Keratinocyte (primary cell): ENCODE measurements around the gene ACVR1B. TPM values are rescaled to one million over a fixed set of nuclear protein-coding genes. Genes with fewer than 3 reads are reported as not detected.

ENCODE experiments used
- DNase-seq: peaks from one replicate; pipeline ENCODE4 v3.0.0-alpha.2; 2011; ENCODE audit warnings: low read depth, missing footprints, low spot score
- FAIRE-seq: peaks from 2 replicates; lab custom pipeline; 2011; peaks lifted over from hg19 to GRCh38; lab: Jason Lieb, UNC
- H2AFZ ChIP-seq: 2 replicates; pipeline ENCODE4 v1.6.0; 2012; ENCODE audit warnings: low read length, control low read depth, inconsistent platforms; ENCODE audit not compliant: control insufficient read depth
- H3K27ac ChIP-seq: 2 replicates; pipeline ENCODE4 v1.5.1; 2011; ENCODE audit warnings: low read length; ENCODE audit not compliant: control insufficient read depth, insufficient read depth
- H3K27me3 ChIP-seq: 3 replicates; pipeline ENCODE4 v1.6.0; 2011; ENCODE audit warnings: low read length; ENCODE audit not compliant: control insufficient read depth, insufficient read depth; ENCODE audit errors: extremely low read depth
- H3K36me3 ChIP-seq, 2 experiments: 2 replicates in 1 of 2; 3 replicates in 1 of 2; pipeline ENCODE4 v1.5.1; 2011; ENCODE audit warnings: low read length in 2 of 2, mild to moderate bottlenecking in 1 of 2; ENCODE audit not compliant: control insufficient read depth in 2 of 2, insufficient read depth in 2 of 2; ENCODE audit errors: extremely low read depth in 1 of 2
- H3K4me1 ChIP-seq: 3 replicates; pipeline ENCODE4 v1.5.1; 2011; ENCODE audit warnings: low read length; ENCODE audit not compliant: control insufficient read depth, insufficient read depth; ENCODE audit errors: extremely low read depth
- H3K4me2 ChIP-seq: 3 replicates; pipeline ENCODE4 v1.6.0; 2011; ENCODE audit warnings: low read depth, low read length; ENCODE audit not compliant: control insufficient read depth, insufficient read depth; ENCODE audit errors: extremely low read depth
- H3K4me3 ChIP-seq, 3 experiments: fragments of 200-600 bp in 1 of 3; sonication (generic) in 1 of 3; 2 replicates in 2 of 3; 3 replicates in 1 of 3; pipeline ENCODE4 v1.5.1; 2011 to 2016; ENCODE audit warnings: low read length in 3 of 3, mild to moderate bottlenecking in 3 of 3, control low read depth in 2 of 3, inconsistent platforms in 1 of 3, low read depth in 1 of 3, mixed read lengths in 1 of 3, mixed run types in 1 of 3, moderate library complexity in 1 of 3; ENCODE audit not compliant: control insufficient read depth in 2 of 3, insufficient read depth in 2 of 3; ENCODE audit errors: extremely low read depth in 1 of 3
- H3K79me2 ChIP-seq: 2 replicates; pipeline ENCODE4 v1.6.0; 2012; ENCODE audit warnings: low read length; ENCODE audit not compliant: control insufficient read depth, insufficient read depth
- H3K9ac ChIP-seq: 3 replicates; pipeline ENCODE4 v1.6.0; 2011; ENCODE audit warnings: low read length; ENCODE audit not compliant: control insufficient read depth, insufficient read depth; ENCODE audit errors: extremely low read depth
- H3K9me1 ChIP-seq: 3 replicates; pipeline ENCODE4 v1.6.0; 2011; ENCODE audit warnings: low read length; ENCODE audit not compliant: control insufficient read depth, insufficient read depth; ENCODE audit errors: extremely low read depth
- H3K9me3 ChIP-seq: 2 replicates; pipeline ENCODE4 v1.5.1; 2012; ENCODE audit warnings: low read depth, low read length; ENCODE audit not compliant: control insufficient read depth
- H4K20me1 ChIP-seq: 3 replicates; pipeline ENCODE4 v1.6.0; 2011; ENCODE audit warnings: low read length; ENCODE audit not compliant: control insufficient read depth, insufficient read depth; ENCODE audit errors: extremely low read depth
- CTCF ChIP-seq, 3 experiments: IDR thresholded peaks in 1 of 3; conservative IDR thresholded peaks in 1 of 3; optimal IDR thresholded peaks in 1 of 3; 2 replicates in 2 of 3; 3 replicates in 1 of 3; pipeline versions ENCODE3 to v1.5.1; 2011; ENCODE audit warnings: low read length in 3 of 3, mild to moderate bottlenecking in 3 of 3, moderate library complexity in 2 of 3, control low read depth in 1 of 3, inconsistent platforms in 1 of 3; ENCODE audit not compliant: insufficient read depth in 2 of 3; ENCODE audit errors: extremely low read depth in 1 of 3
- EZH2 ChIP-seq: IDR thresholded peaks from one replicate; pipeline ENCODE4 v1.6.1; 2012; ENCODE audit warnings: inconsistent platforms, mild to moderate bottlenecking, low read length, moderate library complexity
- dilution Hi-C: fragments of 300-500 bp; cut with MboI; formaldehyde crosslinking; loops from one replicate; pipeline ENCODE4 v1.7.0; 2020; ENCODE audit warnings: low sequenced_read_pairs; ENCODE audit not compliant: extremely low pct_ligation_motif_present
- polyA plus RNA-seq, 5 experiments: library from polyadenylated mRNA; depleted of rRNA in 3 of 5; stranded (reverse) in 3 of 5; stranded (forward) in 1 of 5; unstranded in 1 of 5; fragments of >200 nt; gene quantifications; 1 replicate in 1 of 5; 2 replicates in 3 of 5; 3 replicates in 1 of 5; pipeline versions ENCODE4 v1.2.1 to v1.2.3, GENCODE V29; 2011 to 2012; ENCODE audit warnings: missing spikeins in 2 of 5, low read depth in 1 of 5, low replicate concordance in 1 of 5

The ACVR1B gene
- polyA plus RNA-seq, 1 donor (not counting 4 experiments of a cell fraction or from before 2014, with no cell fraction given): 12.7 TPM

- Histone ChIP-seq H3K4me2 (no peak overlapping the region), H2AFZ (no peak overlapping the region), H3K27me3 (no peaks in the 10 kb centered on the region), H3K27ac (no peak overlapping the region), H3K9me1 (no peaks in the 10 kb centered on the region), H3K9ac (no peak overlapping the region), H3K36me3 (no peaks in the 10 kb centered on the region), H4K20me1 (no peaks in the 10 kb centered on the region), H3K9me3 (no peaks in the 10 kb centered on the region), H3K4me3 (no peak overlapping the region), H3K79me2 (peaks cover 11% of the 10 kb centered on the region), H3K4me1 (peaks cover 4% of the 10 kb centered on the region)
- DNase-seq: no peak
- dilution Hi-C loops: no loop called here
- TF ChIP-seq EZH2 (no peak), CTCF (optimal IDR thresholded peaks at IDR 0.05 in 1 of 3, IDR thresholded peaks at IDR 0.05 in 1 of 3, conservative IDR thresholded peaks at IDR 0.05 in 1 of 3; ENCODE audit: extremely low read depth in 1 of 3, insufficient read depth in 2 of 3, low read length in 3 of 3) (no peak)
- no peak for FAIRE-seq
Observed at GRCh38 chr12:51948066-51948465, 3.4 kb upstream of the ACVR1B start.

GRCh38 chr12:51949342-51950030, 2.0 kb upstream of the ACVR1B start:
- no peaks in the 10 kb centered on the region for H3K27me3 ChIP-seq
- no peaks in the 10 kb centered on the region for H3K9me1 ChIP-seq
- no peak overlapping the region for H3K27ac ChIP-seq
- H3K4me2 ChIP-seq: no peak overlapping the region
- H3K9me3 ChIP-seq: no peaks in the 10 kb centered on the region
- no peaks in the 10 kb centered on the region for H4K20me1 ChIP-seq
- H3K4me3 ChIP-seq: no peak overlapping the region
- dilution Hi-C loops: no loop called here
- peaks cover 17% of the 10 kb centered on the region for H3K4me1 ChIP-seq
- FAIRE-seq (no peak), DNase-seq (no peak)
- no peak overlapping the region for H3K9ac ChIP-seq
- H3K79me2 ChIP-seq: peaks cover 25% of the 10 kb centered on the region
- TF ChIP-seq CTCF (optimal IDR thresholded peaks at IDR 0.05 in 1 of 3, IDR thresholded peaks at IDR 0.05 in 1 of 3, conservative IDR thresholded peaks at IDR 0.05 in 1 of 3; ENCODE audit: extremely low read depth in 1 of 3, insufficient read depth in 2 of 3, low read length in 3 of 3): no peak
- TF ChIP-seq EZH2: no peak
- H3K36me3 ChIP-seq: no peaks in the 10 kb centered on the region
- H2AFZ ChIP-seq: no peak overlapping the region
